IMR-90 (cell line): ENCODE results near the gene UBTD1. TPM values are rescaled to one million over a fixed set of nuclear protein-coding genes. Genes with fewer than 3 reads are reported as not detected.

Experiments
- ATAC-seq: fragments of 200-7000 bp; cut with Tn5 transposase; 2 replicates; pipeline ENCODE4 v1.9.1; 2020; ENCODE audit warnings: low read depth, mild to moderate bottlenecking, moderate library complexity
- BruUV-seq: library from RNA; stranded (reverse); fragments of 400-500 nt; replicated peaks from 2 replicates; lab custom pipeline; 2021; lab: Mats Ljungman, UMichigan
- CTCF ChIA-PET: fragments of 300-600 bp; formaldehyde crosslinking; extraction: SDS; loops from one replicate; lab custom pipeline; 2021; ENCODE audit warnings: antibody characterized with exemption; lab: Yijun Ruan, JAX
- POLR2A ChIA-PET: fragments of 300-600 bp; sonication (Branson Sonifier 250); formaldehyde crosslinking; loops from one replicate; lab custom pipeline; 2022; ENCODE audit warnings: antibody characterized with exemption; ENCODE audit not compliant: unreplicated experiment; lab: Charles Lee
- DNase-seq: peaks from one replicate; pipeline ENCODE4 v3.0.0; 2013
- H2AFZ ChIP-seq: replicated peaks from 2 replicates; pipeline ENCODE3; 2013; ENCODE audit warnings: low read length, mild to moderate bottlenecking; ENCODE audit not compliant: poor library complexity
- H2AK5ac ChIP-seq: 2 replicates; pipeline ENCODE4 v1.6.1; 2013; ENCODE audit warnings: low read depth, low read length, inconsistent platforms
- H2AK9ac ChIP-seq: replicated peaks from 2 replicates; pipeline ENCODE3; 2013; ENCODE audit warnings: mild to moderate bottlenecking, low read depth, low read length, moderate library complexity; ENCODE audit not compliant: poor library complexity
- H2BK120ac ChIP-seq: 2 replicates; pipeline ENCODE4 v1.6.1; 2013; ENCODE audit warnings: low read depth, low read length, inconsistent platforms
- H2BK15ac ChIP-seq: 3 replicates; pipeline ENCODE4 v1.6.1; 2013; ENCODE audit warnings: low read depth, low read length, inconsistent platforms
- H2BK20ac ChIP-seq: 2 replicates; pipeline ENCODE4 v1.6.1; 2013; ENCODE audit warnings: low read depth, mild to moderate bottlenecking, inconsistent platforms, low read length, moderate library complexity
- H2BK5ac ChIP-seq: 2 replicates; pipeline ENCODE4 v1.6.1; 2013; ENCODE audit warnings: mild to moderate bottlenecking, low read depth, low read length, inconsistent platforms; ENCODE audit not compliant: poor library complexity, severe bottlenecking
- H3K14ac ChIP-seq: replicated peaks from 2 replicates; pipeline ENCODE4 v1.6.1; 2013; ENCODE audit warnings: low read depth, low read length, inconsistent platforms
- H3K18ac ChIP-seq: 2 replicates; pipeline ENCODE4 v1.6.1; 2013; ENCODE audit warnings: low read depth, low read length, control low read depth
- H3K23ac ChIP-seq: 2 replicates; pipeline ENCODE4 v1.6.1; 2013; ENCODE audit warnings: low read depth, low read length, inconsistent platforms
- H3K27ac ChIP-seq: 2 replicates; pipeline ENCODE4 v1.5.1; 2013; ENCODE audit warnings: mild to moderate bottlenecking, control low read depth, low read length; ENCODE audit not compliant: insufficient read depth
- H3K27me3 ChIP-seq: 2 replicates; pipeline ENCODE4 v1.6.1; 2013; ENCODE audit warnings: low read length; ENCODE audit not compliant: control insufficient read depth, insufficient read depth
- H3K36me3 ChIP-seq: 2 replicates; pipeline ENCODE4 v1.6.1; 2013; ENCODE audit warnings: low read length, mixed read lengths; ENCODE audit not compliant: control insufficient read depth, insufficient read depth
- H3K4ac ChIP-seq: 2 replicates; pipeline ENCODE4 v1.6.1; 2013; ENCODE audit warnings: low read depth, low read length, inconsistent platforms
- H3K4me1 ChIP-seq: 2 replicates; pipeline ENCODE4 v1.6.1; 2013; ENCODE audit warnings: low read length, mixed read lengths; ENCODE audit not compliant: control insufficient read depth, insufficient read depth
- H3K4me2 ChIP-seq: 2 replicates; pipeline ENCODE4 v1.6.1; 2013; ENCODE audit warnings: low read depth, mild to moderate bottlenecking, control low read depth, low read length, moderate library complexity
- H3K4me3 ChIP-seq: 2 replicates; pipeline ENCODE4 v1.5.1; 2013; ENCODE audit warnings: low read depth, mild to moderate bottlenecking, control low read depth, low read length, moderate library complexity; ENCODE audit not compliant: insufficient read depth
- H3K56ac ChIP-seq: 2 replicates; pipeline ENCODE4 v1.6.1; 2013; ENCODE audit warnings: low read length, inconsistent platforms; ENCODE audit not compliant: insufficient read depth; ENCODE audit errors: extremely low read depth
- H3K79me1 ChIP-seq, 2 experiments: 2 replicates each; pipeline ENCODE4 v1.6.1; 2013; ENCODE audit warnings: low read length in 2 of 2, inconsistent platforms in 1 of 2, low read depth in 1 of 2
- H3K9ac ChIP-seq: 2 replicates; pipeline ENCODE4 v1.6.1; 2013; ENCODE audit warnings: low read depth, low read length, control low read depth
- H3K9me1 ChIP-seq: 2 replicates; pipeline ENCODE4 v1.6.1; 2013; ENCODE audit warnings: low read length, inconsistent platforms; ENCODE audit not compliant: insufficient read depth
- H3K9me3 ChIP-seq: 2 replicates; pipeline ENCODE4 v1.6.1; 2013; ENCODE audit warnings: low read length; ENCODE audit not compliant: control insufficient read depth, insufficient read depth
- H4K20me1 ChIP-seq: 2 replicates; pipeline ENCODE4 v1.6.1; 2013; ENCODE audit warnings: low read length, inconsistent platforms; ENCODE audit not compliant: insufficient read depth
- H4K5ac ChIP-seq: 2 replicates; pipeline ENCODE4 v1.6.1; 2013; ENCODE audit warnings: mild to moderate bottlenecking, low read depth, low read length, control low read depth
- H4K8ac ChIP-seq, 2 experiments: 2 replicates each; pipeline ENCODE4 v1.6.1; 2013; ENCODE audit warnings: low read depth in 2 of 2, low read length in 2 of 2, control low read depth in 1 of 2, inconsistent platforms in 1 of 2
- H4K91ac ChIP-seq: 2 replicates; pipeline ENCODE4 v1.6.1; 2013; ENCODE audit warnings: low read depth, low read length, inconsistent platforms; ENCODE audit not compliant: insufficient read depth
- CHD1 ChIP-seq: IDR thresholded peaks from 2 replicates; pipeline ENCODE4 v1.6.1; 2012; ENCODE audit warnings: low read depth, low read length, improper control_type of control experiment
- MAFK ChIP-seq: IDR thresholded peaks from 2 replicates; pipeline ENCODE4 v1.6.1; 2012; ENCODE audit warnings: low read depth, low read length, improper control_type of control experiment
- RAD21 ChIP-seq: IDR thresholded peaks from 2 replicates; pipeline ENCODE4 v1.6.1; 2012; ENCODE audit warnings: low read length, improper control_type of control experiment
- RCOR1 ChIP-seq: IDR thresholded peaks from 2 replicates; pipeline ENCODE4 v1.6.1; 2012; ENCODE audit warnings: mild to moderate bottlenecking, low read length, improper control_type of control experiment; ENCODE audit not compliant: insufficient replicate concordance
- RFX5 ChIP-seq: IDR thresholded peaks from 2 replicates; pipeline ENCODE4 v1.8.0; 2012; ENCODE audit warnings: low read depth, mild to moderate bottlenecking, low read length, moderate library complexity
- SMC3 ChIP-seq: fragments of 150-350 bp; IDR thresholded peaks from 2 replicates; pipeline ENCODE4 v1.6.1; 2016; ENCODE audit warnings: low read depth, mild to moderate bottlenecking, antibody characterized with exemption, low read length, moderate library complexity
- WGBS, 2 experiments: methylation state at CpG; one replicate each; pipeline versions ENCODE4 v1.1.5 to v1.1.7; 2013; ENCODE audit warnings: missing lambda C conversion rate in 2 of 2; ENCODE audit not compliant: insufficient read length in 1 of 2; ENCODE audit errors: extremely low coverage in 2 of 2; 5-methylcytosine and 5-hydroxymethylcytosine counted together
- dilution Hi-C: fragments of 300-500 bp; cut with HindIII; formaldehyde crosslinking; loops from one replicate; pipeline ENCODE4 v1.14.3; 2018; ENCODE audit warnings: low sequenced_read_pairs; ENCODE audit not compliant: unreplicated experiment
- in situ Hi-C: fragments of 300-500 bp; cut with MboI; formaldehyde crosslinking; loops from 3 replicates; pipeline ENCODE4 v1.14.3; 2019; ENCODE audit warnings: low sequenced_read_pairs, inconsistent platforms, mixed read lengths
- intact Hi-C: fragments of 100-400 bp; cut with micrococcal nuclease; formaldehyde crosslinking; loops from 2 replicates; pipeline ENCODE4 v1.10.0; 2022
- polyA plus RNA-seq, 3 experiments: library from polyadenylated mRNA; depleted of rRNA; stranded (reverse); fragments of >200 nt; gene quantifications; 2 replicates each; pipeline ENCODE4 v1.2.3, GENCODE V29; 2012; ENCODE audit warnings: low replicate concordance in 1 of 3
- total RNA-seq: library from RNA; depleted of rRNA; stranded (reverse); fragments of >200 nt; gene quantifications from 2 replicates; pipeline ENCODE4 v1.2.3, GENCODE V29; 2012

The UBTD1 gene
- total and polyA plus RNA-seq, 2 of the 4 experiments (the other 2 are of a cell fraction) = 21.9 to 44.9 TPM

GRCh38 chr10:97611473-97611872 lies 112.7 kb downstream of the UBTD1 start:
- Histone ChIP-seq H4K8ac (no peak overlapping the region; a peak in 1 of 4 replicates), H2BK120ac (no peak overlapping the region), H4K20me1 (no peaks in the 10 kb centered on the region), H3K4me2 (no peak overlapping the region), H3K27ac (no peak overlapping the region), H2AK9ac (no peak overlapping the region), H4K91ac (no peak overlapping the region), H3K18ac (no peak overlapping the region), H3K36me3 (peaks cover 1% of the 10 kb centered on the region; the same call in 1 of the 2 replicates), H3K4me3 (no peak overlapping the region), H3K79me1 (no peaks in the 10 kb centered on the region), H3K14ac (no peak overlapping the region), H2AFZ (no peak overlapping the region), H2BK20ac (no peak overlapping the region), H2BK5ac (no peak overlapping the region), H2BK15ac (no peak overlapping the region), H2AK5ac (no peak overlapping the region), H3K23ac (no peak overlapping the region), H3K56ac (no peak overlapping the region), H3K9me1 (no peaks in the 10 kb centered on the region; the same call in 1 of the 2 replicates), H3K27me3 (no peaks in the 10 kb centered on the region), H3K4me1 (no peaks in the 10 kb centered on the region), H3K9ac (no peak overlapping the region), H3K9me3 (no peaks in the 10 kb centered on the region), H4K5ac (no peak overlapping the region), H3K4ac (no peak overlapping the region)
- ATAC-seq (no peak), DNase-seq (no peak)
- in situ Hi-C loops = no loop called here
- ChIA-PET POLR2A (no interaction called here), CTCF (no interaction called here)
- TF ChIP-seq SMC3 (no peak), RCOR1 (no peak), RFX5 (no peak), RAD21 (no peak), CHD1 (no peak), MAFK (no peak)
- intact Hi-C loops = loop anchor here (5.0 kb wide), 1 partner anchor 204 kb away; no protein-coding TSS in a partner anchor
- BruUV-seq = no TSS peak
- WGBS, 2 experiments = 81% methylated on average over 6 of the region's 12 CpGs; no CpG with 5 or more reads in 1 of the 2 experiments
- dilution Hi-C loops = no loop called here
